ENCODE results near the gene FAR1. TPM values are rescaled to one million over a fixed set of nuclear protein-coding genes. Genes with fewer than 3 reads are reported as not detected.

FAR1 gene
- polyA plus RNA-seq, 1 donor from 2014 or later: 110 TPM

DNA sequence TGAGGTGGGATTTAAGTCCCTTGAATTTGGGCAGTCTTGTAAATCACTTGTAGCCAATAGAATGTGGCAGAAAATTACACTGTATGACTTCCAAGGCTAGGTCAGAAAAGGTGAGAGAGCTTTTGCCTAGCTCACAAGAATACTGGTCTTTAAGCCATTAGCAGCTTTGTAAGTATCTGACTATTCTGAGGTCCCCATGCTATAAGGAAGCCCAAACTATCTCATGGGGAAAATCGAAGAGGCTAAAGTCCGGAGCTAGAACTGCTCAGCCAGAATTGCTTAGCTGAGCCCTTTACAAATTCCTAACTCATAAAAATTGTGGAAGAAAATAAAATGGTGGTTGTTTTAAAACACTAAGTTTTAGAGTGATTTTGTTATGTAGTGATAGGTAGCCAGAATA lies 13.0 kb downstream of the FAR1 start:
- Histone ChIP-seq H2AFZ (ENCODE audit: low read depth, low read length) (no peak overlapping the region), H3K4me2 (ENCODE audit: low read length) (no peak overlapping the region), H3K36me3 (ENCODE audit: insufficient read depth, low read length) (no peaks in the 10 kb centered on the region), H3K9ac (ENCODE audit: low read length) (no peak overlapping the region), H4K20me1 (ENCODE audit: insufficient read depth) (no peaks in the 10 kb centered on the region), H3K4me3 (ENCODE audit: low read length) (no peak overlapping the region), H3F3A (ENCODE audit: insufficient read depth, low read length, poor library complexity, severe bottlenecking) (no peaks in the 10 kb centered on the region), H3K9me2 (ENCODE audit: insufficient read depth, low read length) (no peaks in the 10 kb centered on the region), H3K27me3 (ENCODE audit: insufficient read depth, low read depth, low read length) (no peaks in the 10 kb centered on the region), H3K27ac (ENCODE audit: low read length) (no peak overlapping the region), H3K79me2 (replicated peaks; ENCODE audit: insufficient read depth, low read length) (peaks cover 77% of the 10 kb centered on the region), H3K9me3 (ENCODE audit: low read length) (no peaks in the 10 kb centered on the region)
- no peak for TF ChIP-seq RAD21 (conservative IDR thresholded peaks at IDR 0.05)
- TF ChIP-seq MXI1 (conservative IDR thresholded peaks at IDR 0.05; ENCODE audit: poor library complexity, severe bottlenecking): no peak
- TF ChIP-seq POLR2AphosphoS5 (IDR thresholded peaks at IDR 0.05): no peak
- TF ChIP-seq EP300 (conservative IDR thresholded peaks at IDR 0.05; ENCODE audit: poor library complexity, severe bottlenecking): no peak
- TF ChIP-seq EZH2 (IDR thresholded peaks at IDR 0.05; ENCODE audit: borderline replicate concordance, insufficient read depth, low read length, poor library complexity, severe bottlenecking): no peak
- TF ChIP-seq, protein P1, sequence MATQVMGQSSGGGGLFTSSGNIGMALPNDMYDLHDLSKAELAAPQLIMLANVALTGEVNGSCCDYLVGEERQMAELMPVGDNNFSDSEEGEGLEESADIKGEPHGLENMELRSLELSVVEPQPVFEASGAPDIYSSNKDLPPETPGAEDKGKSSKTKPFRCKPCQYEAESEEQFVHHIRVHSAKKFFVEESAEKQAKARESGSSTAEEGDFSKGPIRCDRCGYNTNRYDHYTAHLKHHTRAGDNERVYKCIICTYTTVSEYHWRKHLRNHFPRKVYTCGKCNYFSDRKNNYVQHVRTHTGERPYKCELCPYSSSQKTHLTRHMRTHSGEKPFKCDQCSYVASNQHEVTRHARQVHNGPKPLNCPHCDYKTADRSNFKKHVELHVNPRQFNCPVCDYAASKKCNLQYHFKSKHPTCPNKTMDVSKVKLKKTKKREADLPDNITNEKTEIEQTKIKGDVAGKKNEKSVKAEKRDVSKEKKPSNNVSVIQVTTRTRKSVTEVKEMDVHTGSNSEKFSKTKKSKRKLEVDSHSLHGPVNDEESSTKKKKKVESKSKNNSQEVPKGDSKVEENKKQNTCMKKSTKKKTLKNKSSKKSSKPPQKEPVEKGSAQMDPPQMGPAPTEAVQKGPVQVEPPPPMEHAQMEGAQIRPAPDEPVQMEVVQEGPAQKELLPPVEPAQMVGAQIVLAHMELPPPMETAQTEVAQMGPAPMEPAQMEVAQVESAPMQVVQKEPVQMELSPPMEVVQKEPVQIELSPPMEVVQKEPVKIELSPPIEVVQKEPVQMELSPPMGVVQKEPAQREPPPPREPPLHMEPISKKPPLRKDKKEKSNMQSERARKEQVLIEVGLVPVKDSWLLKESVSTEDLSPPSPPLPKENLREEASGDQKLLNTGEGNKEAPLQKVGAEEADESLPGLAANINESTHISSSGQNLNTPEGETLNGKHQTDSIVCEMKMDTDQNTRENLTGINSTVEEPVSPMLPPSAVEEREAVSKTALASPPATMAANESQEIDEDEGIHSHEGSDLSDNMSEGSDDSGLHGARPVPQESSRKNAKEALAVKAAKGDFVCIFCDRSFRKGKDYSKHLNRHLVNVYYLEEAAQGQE (IDR thresholded peaks at IDR 0.05; ENCODE audit: borderline replicate concordance): no peak
- no peak for TF ChIP-seq SMC3 (conservative IDR thresholded peaks at IDR 0.05; ENCODE audit: poor library complexity)
- TF ChIP-seq, protein P2, sequence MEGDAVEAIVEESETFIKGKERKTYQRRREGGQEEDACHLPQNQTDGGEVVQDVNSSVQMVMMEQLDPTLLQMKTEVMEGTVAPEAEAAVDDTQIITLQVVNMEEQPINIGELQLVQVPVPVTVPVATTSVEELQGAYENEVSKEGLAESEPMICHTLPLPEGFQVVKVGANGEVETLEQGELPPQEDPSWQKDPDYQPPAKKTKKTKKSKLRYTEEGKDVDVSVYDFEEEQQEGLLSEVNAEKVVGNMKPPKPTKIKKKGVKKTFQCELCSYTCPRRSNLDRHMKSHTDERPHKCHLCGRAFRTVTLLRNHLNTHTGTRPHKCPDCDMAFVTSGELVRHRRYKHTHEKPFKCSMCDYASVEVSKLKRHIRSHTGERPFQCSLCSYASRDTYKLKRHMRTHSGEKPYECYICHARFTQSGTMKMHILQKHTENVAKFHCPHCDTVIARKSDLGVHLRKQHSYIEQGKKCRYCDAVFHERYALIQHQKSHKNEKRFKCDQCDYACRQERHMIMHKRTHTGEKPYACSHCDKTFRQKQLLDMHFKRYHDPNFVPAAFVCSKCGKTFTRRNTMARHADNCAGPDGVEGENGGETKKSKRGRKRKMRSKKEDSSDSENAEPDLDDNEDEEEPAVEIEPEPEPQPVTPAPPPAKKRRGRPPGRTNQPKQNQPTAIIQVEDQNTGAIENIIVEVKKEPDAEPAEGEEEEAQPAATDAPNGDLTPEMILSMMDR (IDR thresholded peaks at IDR 0.05; ENCODE audit: poor library complexity, severe bottlenecking): no peak
- TF ChIP-seq TAF1 (IDR thresholded peaks at IDR 0.05; ENCODE audit: low read depth): no peak

DNA sequence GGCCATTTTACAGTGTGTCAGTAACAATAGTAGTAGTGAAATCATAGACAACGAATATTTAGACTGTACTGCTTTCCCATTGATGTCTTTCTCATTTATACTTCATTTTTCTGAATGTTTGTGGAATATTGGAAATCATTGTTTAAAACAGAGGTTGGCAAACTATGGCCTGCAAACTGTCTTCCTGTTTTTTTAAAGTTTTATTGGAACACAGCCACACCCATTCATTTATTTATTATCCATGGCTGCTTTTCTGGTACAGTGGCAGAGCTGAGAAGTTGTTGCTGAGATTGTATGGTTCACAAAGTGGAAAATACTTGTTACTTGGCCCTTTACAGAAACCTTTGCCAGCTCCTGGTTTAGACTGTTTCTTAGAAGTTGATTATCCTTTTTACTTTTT lies 13.7 kb downstream of the FAR1 start:
- H3K79me2 ChIP-seq (replicated peaks; ENCODE audit: insufficient read depth, low read length): peaks cover 70% of the 10 kb centered on the region
- no peak overlapping the region for H3K27ac ChIP-seq (ENCODE audit: low read length)
- no peaks in the 10 kb centered on the region for H3K9me3 ChIP-seq (ENCODE audit: low read length)
- no peak overlapping the region for H2AFZ ChIP-seq (ENCODE audit: low read depth, low read length)
- H3K4me3 ChIP-seq (ENCODE audit: low read length): no peak overlapping the region
- H3K4me2 ChIP-seq (ENCODE audit: low read length): no peak overlapping the region
- no peaks in the 10 kb centered on the region for H3K27me3 ChIP-seq (ENCODE audit: insufficient read depth, low read depth, low read length)
- no peaks in the 10 kb centered on the region for H4K20me1 ChIP-seq (ENCODE audit: insufficient read depth)
- H3K36me3 ChIP-seq (ENCODE audit: insufficient read depth, low read length): no peaks in the 10 kb centered on the region
- H3K9me2 ChIP-seq (ENCODE audit: insufficient read depth, low read length): no peaks in the 10 kb centered on the region
- H3K9ac ChIP-seq (ENCODE audit: low read length): no peak overlapping the region
- TF ChIP-seq EP300 (conservative IDR thresholded peaks at IDR 0.05; ENCODE audit: poor library complexity, severe bottlenecking): no peak
- no peak for TF ChIP-seq POLR2AphosphoS5 (IDR thresholded peaks at IDR 0.05)
- no peak for TF ChIP-seq SMC3 (conservative IDR thresholded peaks at IDR 0.05; ENCODE audit: poor library complexity)
- no peak for TF ChIP-seq RAD21 (conservative IDR thresholded peaks at IDR 0.05)
- no peak for TF ChIP-seq TAF1 (IDR thresholded peaks at IDR 0.05; ENCODE audit: low read depth)
- H3F3A ChIP-seq (ENCODE audit: insufficient read depth, low read length, poor library complexity, severe bottlenecking): peaks cover 5% of the 10 kb centered on the region
